Activated gamma-delta T cell (primary cell): ENCODE data around the gene EPHB2.

ENCODE experiments used
- DNase-seq: peaks from one replicate; lab custom pipeline; 2025; lab: John Stamatoyannopoulos, UW

The EPHB2 gene

DNA sequence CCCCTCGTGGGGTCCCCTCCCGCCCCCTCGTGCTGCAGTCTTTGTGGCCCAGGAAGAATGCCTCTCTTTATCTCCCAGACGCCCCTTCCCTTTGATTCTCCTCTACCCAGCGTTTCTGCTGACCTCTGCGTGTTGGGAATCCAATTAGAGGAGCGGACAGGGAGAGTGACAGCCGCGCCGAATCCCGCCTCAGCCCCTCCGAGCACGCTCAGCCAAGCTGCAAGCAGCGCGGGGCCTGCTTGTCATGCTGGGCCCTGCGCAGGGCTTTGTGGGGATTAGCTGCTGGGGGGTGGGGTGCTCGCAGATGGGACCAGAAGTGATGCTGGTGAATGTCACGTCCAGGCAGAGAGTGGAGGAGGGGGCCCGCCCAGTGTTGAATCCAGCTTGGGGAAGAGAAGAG, 91.1 kb downstream of the EPHB2 start:
- DNase-seq = no peak

DNA sequence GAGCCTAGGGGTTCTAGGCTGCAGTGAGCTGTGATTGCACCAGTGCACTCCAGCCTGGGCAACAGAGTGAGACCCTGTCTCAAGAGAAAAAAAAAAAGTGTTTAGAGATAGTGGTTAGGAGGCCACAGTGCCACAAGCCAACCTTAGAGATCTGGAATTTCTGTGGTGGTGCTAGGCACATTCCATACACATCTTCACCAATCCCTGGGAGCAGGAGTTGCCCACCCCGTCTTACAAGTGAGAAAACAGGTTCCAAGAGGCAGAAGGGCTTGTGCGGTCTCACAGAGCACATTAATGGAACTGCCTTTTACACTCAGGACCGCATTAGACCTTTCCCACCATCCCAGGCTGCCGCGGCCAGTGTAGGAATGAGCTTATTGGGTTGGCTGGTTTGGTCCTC, 93.2 kb downstream of the EPHB2 start:
- no peak for DNase-seq

DNA sequence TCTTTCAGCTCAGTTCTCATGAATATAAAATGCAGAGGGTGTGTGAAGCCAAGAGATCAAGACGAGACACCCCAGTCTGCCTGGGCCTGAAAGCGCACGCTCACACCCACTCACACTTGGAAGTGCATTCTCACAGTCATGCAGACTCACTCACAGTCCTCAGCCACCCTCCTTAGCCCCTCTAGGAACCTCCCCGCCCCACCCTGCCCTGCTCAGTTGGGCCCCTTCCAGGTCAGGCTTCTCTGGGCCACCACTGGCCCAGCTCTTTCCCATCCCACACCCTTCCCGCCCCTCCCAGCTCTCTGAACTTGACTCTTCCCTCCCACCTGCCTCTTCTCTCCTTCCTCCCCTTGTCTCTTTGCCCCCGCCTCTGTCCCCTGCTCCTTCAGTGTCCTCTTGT, 93.8 kb downstream of the EPHB2 start:
- DNase-seq = no peak

DNA sequence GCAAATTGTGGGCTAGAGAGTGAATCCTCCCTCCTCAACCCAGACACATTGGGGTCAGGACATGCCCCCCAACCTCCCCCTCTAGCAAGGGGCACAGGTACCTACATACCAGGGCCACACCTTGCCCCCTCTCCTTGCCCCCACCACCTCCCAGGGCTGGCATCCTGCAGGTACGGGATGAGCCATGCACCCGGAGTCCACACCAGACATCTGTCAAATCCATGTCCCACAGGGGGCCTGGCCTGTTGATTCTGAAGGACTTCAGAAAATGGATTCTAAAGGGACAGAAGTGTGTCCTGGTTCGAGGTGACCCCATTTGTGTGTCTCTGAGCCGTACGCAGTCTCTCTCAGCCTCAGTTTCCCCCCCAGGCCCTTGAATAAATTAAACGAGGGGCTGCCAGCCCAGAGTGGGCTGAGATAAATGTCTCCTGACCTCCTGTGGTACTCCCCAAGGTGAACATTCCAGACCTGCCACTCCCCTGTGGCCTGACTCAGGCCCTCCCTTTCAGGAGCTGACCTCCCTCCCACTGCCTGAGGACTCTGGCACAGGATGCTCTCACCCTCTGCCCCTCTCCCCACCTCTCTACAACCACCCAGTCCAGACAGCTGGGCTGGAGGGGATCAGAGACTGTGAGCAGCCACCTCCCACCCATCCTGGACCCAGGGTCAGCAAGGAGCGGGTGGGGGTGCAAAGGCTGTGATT, 94.5 kb downstream of the EPHB2 start:
- no peak for DNase-seq

DNA sequence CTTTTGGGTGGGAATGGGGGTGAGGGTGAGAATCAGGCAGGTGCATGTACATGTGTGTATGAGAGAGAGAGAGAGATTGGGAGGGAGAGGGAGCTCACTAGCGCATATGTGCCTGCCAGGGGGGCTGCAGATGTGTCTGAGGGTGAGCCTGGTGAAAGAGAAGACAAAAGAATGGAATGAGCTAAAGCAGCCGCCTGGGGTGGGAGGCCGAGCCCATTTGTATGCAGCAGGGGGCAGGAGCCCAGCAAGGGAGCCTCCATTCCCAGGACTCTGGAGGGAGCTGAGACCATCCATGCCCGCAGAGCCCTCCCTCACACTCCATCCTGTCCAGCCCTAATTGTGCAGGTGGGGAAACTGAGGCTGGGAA, 95.0 kb downstream of the EPHB2 start:
- DNase-seq = no peak

DNA sequence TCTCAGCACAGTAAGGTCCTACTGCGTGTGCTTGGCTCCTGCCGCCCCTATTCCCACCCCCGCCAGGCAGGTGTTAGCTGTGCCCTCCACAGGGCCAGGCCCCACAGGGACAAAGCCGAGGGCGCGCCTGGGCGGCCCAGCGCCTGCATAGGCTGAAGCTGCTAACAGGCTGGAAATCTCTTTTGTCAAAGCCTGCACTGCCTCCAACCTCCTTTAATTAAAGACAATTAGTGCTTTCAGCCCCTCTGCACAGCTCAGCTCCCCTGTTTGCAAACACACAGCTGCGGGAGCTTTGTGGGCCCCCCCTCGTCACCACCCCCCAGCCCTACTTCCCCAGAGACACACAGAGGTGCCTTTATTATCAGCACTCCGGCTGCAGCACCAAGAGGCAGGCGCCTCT, 95.9 kb downstream of the EPHB2 start:
- no peak for DNase-seq

DNA sequence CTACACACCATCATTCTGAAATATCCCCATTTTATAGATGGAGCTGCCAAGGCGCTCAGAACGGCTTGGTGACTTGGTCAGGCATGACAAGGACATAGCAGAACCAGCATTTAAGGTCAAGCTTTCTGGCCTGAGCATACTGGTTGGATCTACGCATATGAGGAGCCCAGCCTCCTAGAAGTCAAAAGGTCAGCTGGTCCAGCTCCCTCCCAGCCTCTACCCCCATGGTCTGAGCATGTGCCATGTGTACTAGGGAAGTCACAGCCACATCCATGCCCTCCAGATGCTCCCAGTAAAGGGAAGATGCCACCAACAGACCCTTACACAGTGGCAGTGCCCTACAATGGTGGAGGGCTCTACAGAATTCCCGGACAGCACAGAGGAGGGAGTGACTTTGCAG, 96.7 kb downstream of the EPHB2 start:
- no peak for DNase-seq

DNA sequence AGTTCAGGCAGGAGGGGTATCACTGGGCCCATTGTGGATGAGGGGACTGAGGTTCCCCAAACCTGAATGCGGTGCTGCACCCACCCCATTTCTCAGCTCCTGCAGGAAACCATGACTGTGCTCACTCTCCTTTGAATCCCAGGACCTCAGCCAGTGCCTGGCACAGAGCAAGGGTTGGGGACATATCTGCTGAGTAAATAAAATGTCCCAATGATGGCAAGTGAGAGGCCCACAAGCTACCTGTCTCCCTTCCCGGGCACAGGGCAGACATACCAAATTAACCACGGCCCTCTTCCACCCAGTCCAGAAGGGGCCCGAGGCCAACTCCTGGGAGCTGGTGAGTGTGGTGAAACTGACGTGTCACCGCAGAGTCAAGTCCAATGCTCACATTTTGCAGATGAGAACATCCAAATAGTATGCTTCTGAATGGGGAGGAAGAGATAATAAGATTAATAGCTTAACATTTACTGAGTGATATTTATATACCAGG, 97.6 kb downstream of the EPHB2 start:
- DNase-seq = no peak

DNA sequence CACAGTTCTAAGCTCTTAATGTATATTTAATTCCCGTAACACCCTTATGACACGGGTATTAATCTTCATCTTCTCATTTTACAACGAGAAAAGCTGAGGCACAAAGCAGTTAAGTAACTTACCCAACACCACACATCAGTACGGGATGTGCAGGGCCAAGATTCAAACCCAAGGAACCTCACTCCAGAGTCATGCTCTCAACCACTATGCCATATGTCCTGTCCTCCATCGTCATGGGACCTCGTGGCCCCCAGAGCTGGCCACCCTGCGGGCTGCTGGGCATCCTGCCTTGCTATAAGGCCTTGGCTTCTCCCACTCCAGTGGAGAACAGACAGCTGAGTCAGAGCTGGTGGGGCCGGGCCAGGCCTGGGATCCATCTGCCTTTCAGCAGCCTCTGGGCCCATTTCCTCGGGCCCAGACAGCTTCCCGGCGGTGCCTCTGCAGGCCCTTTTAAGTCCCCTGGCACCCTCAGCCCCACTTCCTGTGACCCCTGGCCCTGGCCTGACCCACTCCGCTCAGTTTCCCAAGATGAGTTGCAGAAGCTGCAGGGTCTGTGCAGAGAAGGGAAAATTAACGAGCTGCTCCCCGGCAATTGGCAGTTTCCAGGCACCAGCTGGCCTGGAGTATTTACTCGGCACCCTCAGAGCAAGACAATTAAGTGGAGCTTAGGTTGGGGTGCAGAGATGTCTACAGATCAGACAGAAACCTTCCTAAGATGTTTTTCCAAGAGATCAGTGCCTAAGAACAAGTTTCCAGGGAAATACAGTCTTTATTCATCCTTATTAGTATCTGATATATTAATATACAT, 98.2 kb downstream of the EPHB2 start:
- DNase-seq = no peak

DNA sequence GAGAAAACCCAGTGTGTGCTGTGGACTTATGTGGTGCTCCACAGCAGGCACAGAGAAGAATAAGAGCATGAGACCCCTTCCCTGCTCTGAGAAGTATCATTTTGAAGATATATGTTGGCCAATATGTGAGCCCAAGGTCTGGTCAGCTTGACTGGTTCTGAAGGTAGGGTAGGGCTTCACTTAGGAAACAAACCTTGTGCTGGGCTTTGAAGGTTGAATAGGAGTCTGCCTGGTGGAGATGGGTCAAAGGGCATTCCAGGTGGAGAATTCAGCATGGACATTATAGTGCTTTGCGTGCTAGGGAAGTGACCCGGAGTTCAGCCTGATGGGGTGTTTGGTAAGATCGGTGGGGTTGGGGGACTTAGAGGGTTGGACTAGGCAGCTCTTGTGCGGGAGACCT, 99.1 kb downstream of the EPHB2 start:
- no peak for DNase-seq

DNA sequence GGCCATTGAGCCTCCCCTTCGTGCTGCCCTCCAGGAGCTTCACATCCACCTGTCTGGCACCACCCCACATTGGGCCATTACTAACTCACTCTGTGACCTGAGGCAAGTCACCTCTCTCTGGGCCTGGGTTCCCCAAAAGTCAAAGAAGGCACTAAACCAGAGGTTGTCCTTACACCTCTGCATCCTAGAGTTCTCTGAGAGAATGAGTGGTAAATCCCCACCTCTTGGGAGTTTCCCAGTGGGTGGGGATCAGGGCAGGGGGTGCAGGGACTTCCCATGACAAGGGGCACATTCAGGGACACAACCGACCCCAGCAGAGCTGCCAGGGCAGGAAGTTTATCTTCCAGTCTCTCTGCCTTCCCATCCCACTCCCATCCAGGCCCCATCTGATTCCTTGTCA, 99.7 kb downstream of the EPHB2 start:
- no peak for DNase-seq

DNA sequence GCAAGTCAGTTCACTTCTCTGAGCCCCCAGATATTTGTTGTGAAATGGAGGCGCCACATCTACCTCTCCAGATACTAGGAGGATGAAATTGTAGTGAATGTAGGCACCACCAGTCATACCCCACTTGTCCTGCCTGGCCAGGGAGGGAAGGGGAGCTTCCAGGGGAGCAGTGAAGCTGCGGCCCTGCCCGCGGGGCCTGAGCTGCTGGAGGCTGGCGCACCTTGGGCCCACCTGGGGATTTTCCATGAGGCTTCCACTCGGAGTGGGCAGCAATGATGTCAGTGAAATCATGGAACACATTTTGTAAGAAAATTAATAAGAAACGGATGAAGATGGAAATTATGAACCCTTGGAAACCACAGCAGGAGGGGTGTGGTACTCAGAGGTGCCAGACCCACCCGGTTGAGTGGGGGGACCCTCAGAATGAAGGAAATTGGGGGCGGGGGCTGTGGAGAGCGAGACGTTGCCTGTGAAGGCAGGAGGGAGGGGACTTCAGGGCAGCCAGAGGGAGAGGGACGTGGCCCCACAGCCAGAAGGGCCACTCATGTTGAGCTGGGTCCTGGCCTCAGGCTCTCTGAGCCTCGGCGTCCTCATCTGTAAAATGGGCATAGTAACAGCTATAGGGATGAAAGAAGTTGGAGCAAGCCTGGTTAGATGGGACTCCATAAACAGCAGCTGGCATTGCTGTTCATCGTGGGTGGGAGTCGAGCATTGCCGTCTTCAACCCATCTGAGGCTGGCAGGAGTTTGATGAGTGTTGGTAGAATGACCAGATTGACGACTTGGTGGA, 101.6 kb downstream of the EPHB2 start:
- no peak for DNase-seq

DNA sequence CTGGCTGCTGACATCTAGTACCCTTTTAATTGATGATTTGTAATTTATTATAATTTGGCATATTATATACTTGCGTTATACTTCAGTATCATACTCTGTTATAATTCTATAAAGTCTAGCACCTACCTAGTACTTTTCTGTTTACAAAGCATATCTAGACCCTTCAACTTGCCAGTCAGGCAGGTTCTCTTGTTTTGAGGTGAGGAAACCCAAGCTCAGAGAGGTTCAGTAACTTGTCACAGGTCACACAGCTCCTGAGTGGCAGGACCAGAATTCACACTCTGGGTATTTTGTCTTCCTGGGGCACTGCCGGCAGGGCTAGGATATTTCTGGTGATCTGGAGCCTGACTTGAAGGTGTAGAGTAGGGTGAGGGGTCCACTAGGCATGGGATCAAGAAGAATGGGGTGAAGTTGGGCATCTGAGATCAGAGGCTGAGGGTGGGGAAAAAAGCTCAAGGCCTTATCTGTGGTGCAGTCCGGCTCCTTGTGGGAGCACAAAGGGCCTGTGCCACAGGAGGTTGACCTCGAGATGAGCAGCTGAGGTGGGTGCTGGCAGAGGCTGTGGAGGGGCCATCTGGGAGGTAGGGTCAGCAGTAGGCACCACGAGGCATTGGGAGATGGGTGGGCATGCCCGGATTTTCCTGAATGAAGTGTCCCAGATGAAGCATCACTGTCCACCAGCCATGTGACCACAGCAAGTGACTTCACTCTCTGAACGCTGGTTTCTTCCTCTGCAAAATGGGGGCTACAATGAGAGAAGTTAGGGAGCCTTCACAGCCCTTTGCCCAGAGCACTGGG, 102.6 kb downstream of the EPHB2 start:
- no peak for DNase-seq

DNA sequence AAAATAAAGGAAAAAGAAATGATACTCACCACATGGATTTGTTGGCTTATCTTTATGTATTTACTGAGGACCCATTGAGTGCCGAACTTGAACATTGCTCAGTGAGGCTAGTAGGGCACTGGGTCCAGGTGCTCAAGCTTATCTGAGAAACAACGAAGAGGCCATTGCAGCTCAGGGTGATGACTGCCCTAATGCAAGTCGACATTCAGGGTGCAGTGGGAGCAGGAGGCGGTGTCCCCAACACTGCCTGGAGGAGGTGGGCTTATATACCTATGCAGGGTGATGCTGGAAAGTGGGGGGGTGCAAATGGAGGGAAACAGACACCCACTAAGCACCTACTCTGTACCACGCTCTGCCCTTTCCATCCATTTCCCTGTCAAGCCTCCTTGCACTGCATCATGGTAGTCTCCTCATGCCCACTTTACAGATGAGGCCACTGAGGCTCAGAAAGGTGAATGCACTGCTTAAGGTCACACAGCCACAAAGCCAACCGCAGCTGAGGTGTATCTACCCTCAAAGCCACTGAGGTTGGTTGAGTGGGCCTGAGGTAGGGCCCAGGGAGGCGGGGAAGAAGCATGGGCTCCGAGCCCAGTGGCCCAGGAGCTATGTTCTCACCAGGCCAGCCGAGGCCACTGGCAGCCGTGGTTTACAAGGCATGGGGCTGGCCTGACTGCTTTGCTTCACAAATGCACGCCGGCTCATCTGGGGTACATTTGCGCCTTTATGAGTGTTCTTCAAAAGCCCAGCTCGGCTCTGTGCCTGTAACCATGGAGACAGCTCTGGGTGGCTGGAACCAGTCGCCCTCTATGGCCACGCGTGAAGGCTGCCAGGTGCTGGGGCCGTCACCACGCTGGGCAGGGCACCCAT, 103.8 kb downstream of the EPHB2 start:
- DNase-seq = no peak

DNA sequence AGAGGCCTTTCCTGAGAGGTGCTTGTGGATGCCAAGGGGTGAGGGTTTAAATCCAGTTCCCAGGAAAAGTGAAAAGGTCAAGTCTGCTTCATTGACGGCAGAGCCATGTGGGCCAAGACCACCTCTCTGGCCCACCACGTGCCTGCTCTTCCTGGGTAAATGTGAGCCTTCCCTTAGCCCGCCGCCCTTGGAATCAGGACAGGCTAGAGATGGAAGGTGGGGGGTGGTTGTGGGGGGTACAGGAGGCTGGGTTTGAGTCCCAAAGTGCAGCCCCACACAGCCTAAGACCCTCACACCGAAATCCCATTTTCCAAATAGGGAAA, 104.4 kb downstream of the EPHB2 start:
- DNase-seq = no peak

DNA sequence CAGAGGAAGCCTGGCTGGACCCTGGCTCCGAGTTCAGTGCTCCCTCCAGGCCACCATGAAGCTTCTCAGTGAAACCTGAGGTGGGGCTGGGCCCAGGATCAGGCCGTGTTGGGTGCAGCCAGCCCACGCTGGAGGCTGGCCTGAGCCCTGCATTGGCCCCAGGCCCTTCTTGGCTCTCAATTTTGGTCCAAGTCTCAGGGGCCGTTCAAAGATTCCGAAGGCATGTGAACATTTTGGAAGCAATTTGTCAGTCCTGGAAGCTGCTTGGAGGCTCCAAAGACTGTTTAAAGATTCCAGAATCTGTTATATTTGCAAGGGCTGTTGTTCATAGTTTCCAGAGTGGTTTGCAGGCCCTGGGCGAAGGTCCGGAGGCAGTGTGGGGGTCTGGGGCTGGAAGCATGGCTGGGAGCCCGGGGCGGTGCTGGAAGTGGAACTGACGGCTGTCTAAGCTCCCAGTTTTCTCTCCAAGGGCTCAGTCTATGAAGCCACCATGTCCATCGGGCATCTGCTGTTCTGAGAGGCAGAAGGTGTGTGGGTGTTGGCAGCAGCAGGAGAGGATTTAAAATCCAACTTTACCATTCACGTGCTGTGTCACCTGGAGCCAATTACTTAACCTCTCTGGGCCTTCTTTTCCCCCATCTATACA, 104.9 kb downstream of the EPHB2 start:
- no peak for DNase-seq

DNA sequence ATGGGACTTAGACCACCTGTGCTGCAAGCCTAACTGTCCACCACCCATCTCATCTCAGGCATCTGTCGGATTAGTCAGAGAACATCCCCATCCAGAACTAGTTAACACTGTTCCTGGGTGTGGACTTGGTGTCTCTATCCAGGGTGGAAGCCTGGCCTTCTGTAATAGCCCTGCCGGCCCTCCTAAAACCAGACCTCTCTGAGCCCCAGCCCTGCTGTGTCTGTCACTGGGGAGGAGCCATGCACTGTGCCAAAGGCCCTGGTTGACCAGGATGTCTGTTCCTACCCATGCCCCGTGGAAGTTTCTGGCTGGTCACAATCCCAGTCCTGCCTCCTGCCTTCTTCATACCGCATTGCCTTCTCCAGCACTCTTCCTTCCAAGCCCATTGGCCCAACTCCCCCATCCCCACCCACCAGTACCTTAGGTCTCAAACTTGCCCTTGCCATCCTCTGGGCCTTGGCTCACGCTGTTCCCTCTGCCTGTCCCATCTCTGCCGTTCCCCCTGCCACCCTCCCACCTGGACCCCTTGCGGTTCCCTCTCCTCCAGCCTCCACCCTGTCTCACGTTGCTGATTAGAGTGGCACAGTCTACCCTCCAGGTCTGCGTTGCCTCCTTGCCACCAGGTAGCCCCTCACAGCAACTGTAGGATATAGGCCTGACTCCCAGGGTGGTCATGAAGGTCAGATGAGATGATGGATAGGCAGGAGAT, 105.6 kb downstream of the EPHB2 start:
- DNase-seq = no peak

DNA sequence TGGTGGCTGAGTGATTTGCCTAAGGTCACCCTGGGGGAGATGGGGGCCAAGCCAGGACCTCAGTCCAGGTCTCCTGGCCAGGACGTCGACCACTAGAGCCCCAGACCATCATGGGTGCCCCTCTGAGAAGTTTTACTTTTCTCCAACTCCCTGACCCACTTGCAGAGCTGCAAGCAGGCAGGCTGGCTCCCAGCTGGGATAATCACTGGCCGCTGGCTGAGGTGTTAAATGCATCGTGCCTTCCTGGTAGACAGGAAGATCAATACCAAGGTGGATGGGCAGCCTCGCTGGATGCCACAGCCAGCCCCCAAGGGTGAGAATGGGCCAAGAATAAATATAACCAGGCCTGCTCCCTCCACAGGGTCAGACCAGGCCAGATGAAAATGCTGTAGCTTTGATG, 106.2 kb downstream of the EPHB2 start:
- no peak for DNase-seq

DNA sequence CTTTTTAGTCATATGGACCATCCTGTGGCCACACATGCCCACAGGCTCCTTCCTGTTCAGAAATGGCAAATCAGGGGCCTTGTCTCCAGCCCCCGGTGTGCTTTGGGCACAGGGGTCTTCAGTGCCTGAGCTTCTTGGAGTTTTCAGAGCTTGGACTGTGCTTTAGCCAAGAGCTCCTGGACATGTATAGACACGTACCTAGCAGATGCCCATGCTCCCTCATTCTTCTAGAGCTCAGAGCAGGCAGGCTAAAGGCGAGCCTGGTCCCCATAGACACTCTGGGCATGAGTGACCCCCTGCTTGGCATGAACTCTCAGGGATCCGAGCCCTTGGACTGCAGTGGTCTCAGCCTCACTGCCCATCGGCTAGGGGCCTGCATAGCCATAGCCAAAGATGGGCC, 106.8 kb downstream of the EPHB2 start:
- no peak for DNase-seq
